Neuronal stem cell (in vitro differentiated cells): ENCODE measurements around the gene CYBRD1.

Experiments
- DNase-seq: peaks from one replicate; pipeline ENCODE4 v3.0.0-alpha.2; 2013; ENCODE audit warnings: low spot score
- H2AFZ ChIP-seq: one replicate; pipeline ENCODE4 v1.6.1; 2013; ENCODE audit warnings: mild to moderate bottlenecking, low read length, inconsistent platforms
- H2AK5ac ChIP-seq: 2 replicates; pipeline ENCODE4 v1.6.1; 2013; ENCODE audit warnings: low read depth, mild to moderate bottlenecking, inconsistent platforms, low read length, moderate library complexity, mixed read lengths
- H2BK120ac ChIP-seq: 2 replicates; pipeline ENCODE4 v1.6.1; 2013; ENCODE audit warnings: low read depth, mild to moderate bottlenecking, inconsistent platforms, low read length, moderate library complexity, mixed read lengths
- H2BK12ac ChIP-seq: one replicate; pipeline ENCODE4 v1.6.1; 2013; ENCODE audit warnings: low read length, inconsistent platforms
- H2BK15ac ChIP-seq: 2 replicates; pipeline ENCODE4 v1.6.1; 2013; ENCODE audit warnings: mild to moderate bottlenecking, low read length, inconsistent platforms, mixed read lengths
- H2BK5ac ChIP-seq: one replicate; pipeline ENCODE4 v1.6.1; 2013; ENCODE audit warnings: inconsistent platforms, mild to moderate bottlenecking, low read length, moderate library complexity
- H3K14ac ChIP-seq: one replicate; pipeline ENCODE4 v1.6.1; 2013; ENCODE audit warnings: low read length, inconsistent platforms
- H3K18ac ChIP-seq: 2 replicates; pipeline ENCODE4 v1.6.1; 2013; ENCODE audit warnings: low read length, inconsistent platforms
- H3K23ac ChIP-seq: 2 replicates; pipeline ENCODE4 v1.6.1; 2013; ENCODE audit warnings: low read depth, mild to moderate bottlenecking, mixed read lengths, low read length, inconsistent platforms; ENCODE audit not compliant: poor library complexity
- H3K27ac ChIP-seq: replicated peaks from 3 replicates; pipeline ENCODE4 v1.5.1; 2013; ENCODE audit warnings: low read length, inconsistent platforms
- H3K27me3 ChIP-seq, 3 experiments: 2 replicates each; pipeline ENCODE4 v1.6.1; 2013; ENCODE audit warnings: low read length in 3 of 3, mild to moderate bottlenecking in 2 of 3, inconsistent platforms in 1 of 3, low read depth in 1 of 3, mixed read lengths in 1 of 3, moderate library complexity in 1 of 3; ENCODE audit not compliant: control insufficient read depth in 3 of 3, insufficient read depth in 3 of 3
- H3K36me3 ChIP-seq, 2 donors: replicated peaks in 1 of 2; 2 replicates each; pipeline ENCODE4 v1.6.1; 2013; ENCODE audit warnings: low read length in 2 of 2; ENCODE audit not compliant: control insufficient read depth in 2 of 2, insufficient read depth in 2 of 2
- H3K4ac ChIP-seq: 2 replicates; pipeline ENCODE4 v1.6.1; 2013; ENCODE audit warnings: inconsistent platforms, mild to moderate bottlenecking, low read length, moderate library complexity
- H3K4me1 ChIP-seq, 2 donors: 1 replicate in 1 of 2; 2 replicates in 1 of 2; pipeline ENCODE4 v1.6.1; 2013; ENCODE audit warnings: low read length in 2 of 2, low read depth in 1 of 2; ENCODE audit not compliant: control insufficient read depth in 2 of 2, insufficient read depth in 1 of 2
- H3K4me2 ChIP-seq: one replicate; pipeline ENCODE4 v1.6.1; 2013; ENCODE audit warnings: mild to moderate bottlenecking, low read length, inconsistent platforms; ENCODE audit not compliant: insufficient read depth, poor library complexity, severe bottlenecking
- H3K4me3 ChIP-seq, 2 donors: 2 replicates each; pipeline ENCODE4 v1.5.1; 2013; ENCODE audit warnings: low read length in 2 of 2, mild to moderate bottlenecking in 2 of 2, inconsistent platforms in 1 of 2, moderate library complexity in 1 of 2
- H3K79me1 ChIP-seq: one replicate; pipeline ENCODE4 v1.6.1; 2013; ENCODE audit warnings: low read depth, mild to moderate bottlenecking, inconsistent platforms, low read length, moderate library complexity
- H3K9ac ChIP-seq: one replicate; pipeline ENCODE4 v1.6.1; 2013; ENCODE audit warnings: mild to moderate bottlenecking, low read depth, low read length, inconsistent platforms; ENCODE audit not compliant: poor library complexity
- H3K9me3 ChIP-seq, 2 donors: replicated peaks in 1 of 2; 2 replicates each; pipeline versions ENCODE3 to v1.6.1; 2013; ENCODE audit warnings: low read length in 2 of 2, mild to moderate bottlenecking in 2 of 2, inconsistent platforms in 1 of 2, low read depth in 1 of 2, mixed read lengths in 1 of 2, moderate library complexity in 1 of 2; ENCODE audit not compliant: control insufficient read depth in 2 of 2, insufficient read depth in 1 of 2
- H4K8ac ChIP-seq: one replicate; pipeline ENCODE4 v1.6.1; 2013; ENCODE audit warnings: low read depth, mild to moderate bottlenecking, inconsistent platforms, low read length, moderate library complexity
- H4K91ac ChIP-seq: one replicate; pipeline ENCODE4 v1.6.1; 2013; ENCODE audit warnings: low read length, low read depth, mild to moderate bottlenecking, inconsistent platforms; ENCODE audit not compliant: poor library complexity
- WGBS, 2 donors: extraction: QIAGEN DNeasy Blood & Tissue Kit; methylation state at CpG; one replicate each; pipeline ENCODE4 v1.1.7; 2013; ENCODE audit warnings: missing lambda C conversion rate in 2 of 2, mixed read lengths in 1 of 2; ENCODE audit not compliant: insufficient read length in 2 of 2, insufficient replicate concordance in 1 of 2; ENCODE audit errors: extremely low coverage in 2 of 2; 5-methylcytosine and 5-hydroxymethylcytosine counted together

The CYBRD1 gene

DNA sequence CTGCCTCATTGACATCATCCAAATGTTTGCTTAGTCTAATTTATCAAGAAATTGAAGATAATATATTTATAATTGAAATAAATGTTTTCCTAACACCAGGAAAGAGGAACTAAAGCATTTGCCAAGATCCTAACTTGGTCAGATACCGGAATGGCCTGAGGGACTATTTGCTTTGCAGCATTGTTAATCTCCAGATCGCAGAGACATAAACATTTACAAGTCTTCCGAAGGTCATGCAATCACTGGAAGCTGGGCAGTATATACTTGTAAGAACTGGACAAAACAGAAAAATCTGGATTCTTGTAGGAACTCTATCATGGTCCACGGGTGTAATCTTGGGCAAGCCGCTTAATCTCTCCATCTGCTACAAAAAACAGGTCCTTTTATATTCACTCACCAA, 42.2 kb downstream of the CYBRD1 start:
- no peak overlapping the region for H4K91ac ChIP-seq
- H2BK5ac ChIP-seq = no peak overlapping the region
- no peak overlapping the region for H3K23ac ChIP-seq
- no peak overlapping the region for H3K4ac ChIP-seq
- no peak overlapping the region for H2BK120ac ChIP-seq
- H2BK12ac ChIP-seq = no peak overlapping the region
- no peak overlapping the region for H3K4me2 ChIP-seq
- H3K27ac ChIP-seq = no peak overlapping the region
- no peak overlapping the region for H3K9ac ChIP-seq
- H3K4me1 ChIP-seq = no peaks in the 10 kb centered on the region
- H3K79me1 ChIP-seq = no peaks in the 10 kb centered on the region
- no peak for DNase-seq
- H2AK5ac ChIP-seq = no peak overlapping the region
- H2BK15ac ChIP-seq = no peak overlapping the region
- H3K9me3 ChIP-seq = no peaks in the 10 kb centered on the region
- H3K27me3 ChIP-seq = peaks cover 0 to 14% (median 0%) of the 10 kb centered on the region in 3 experiments
- H2AFZ ChIP-seq = no peak overlapping the region
- no peak overlapping the region for H3K14ac ChIP-seq
- no CpG with 5 or more reads among the region's 5 CpGs for WGBS, 2 donors
- H4K8ac ChIP-seq = no peak overlapping the region
- no peak overlapping the region for H3K18ac ChIP-seq
- H3K4me3 ChIP-seq = no peak overlapping the region
- H3K36me3 ChIP-seq = no peaks in the 10 kb centered on the region

DNA sequence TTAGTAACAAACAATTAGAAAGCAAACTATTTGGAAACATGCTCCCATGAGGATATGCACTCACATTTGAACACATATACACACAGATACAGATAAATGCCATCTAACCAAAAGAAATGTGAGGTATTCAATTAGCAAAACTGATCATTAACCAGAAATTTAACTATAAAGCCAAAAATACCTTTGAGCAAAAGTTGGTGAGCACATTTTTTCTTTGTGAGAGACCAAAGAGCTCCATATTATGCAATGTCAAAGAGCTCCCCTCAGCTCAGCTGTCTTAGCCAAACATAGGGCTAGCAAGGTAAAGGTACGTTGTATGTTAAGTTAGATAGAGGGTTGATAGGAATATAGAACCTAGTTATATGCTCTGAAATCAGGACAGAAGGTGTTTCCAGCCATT, 43.8 kb downstream of the CYBRD1 start:
- Histone ChIP-seq H2BK15ac (no peak overlapping the region), H4K91ac (no peak overlapping the region), H2BK120ac (no peak overlapping the region), H2BK5ac (no peak overlapping the region), H3K27ac (no peak overlapping the region), H3K4me2 (no peak overlapping the region), H3K4me1 (no peaks in the 10 kb centered on the region), H3K14ac (no peak overlapping the region), H2BK12ac (no peak overlapping the region), H3K27me3 (peaks cover 0 to 14% (median 0%) of the 10 kb centered on the region in 3 experiments), H3K9ac (no peak overlapping the region), H3K4me3 (no peak overlapping the region), H3K36me3 (no peaks in the 10 kb centered on the region), H4K8ac (no peak overlapping the region), H3K18ac (no peak overlapping the region), H2AK5ac (no peak overlapping the region), H3K23ac (no peak overlapping the region), H3K79me1 (no peaks in the 10 kb centered on the region), H3K4ac (no peak overlapping the region), H3K9me3 (no peaks in the 10 kb centered on the region), H2AFZ (no peak overlapping the region)
- no peak for DNase-seq
- WGBS, 2 donors = no CpG with 5 or more reads among the region's 1 CpG

DNA sequence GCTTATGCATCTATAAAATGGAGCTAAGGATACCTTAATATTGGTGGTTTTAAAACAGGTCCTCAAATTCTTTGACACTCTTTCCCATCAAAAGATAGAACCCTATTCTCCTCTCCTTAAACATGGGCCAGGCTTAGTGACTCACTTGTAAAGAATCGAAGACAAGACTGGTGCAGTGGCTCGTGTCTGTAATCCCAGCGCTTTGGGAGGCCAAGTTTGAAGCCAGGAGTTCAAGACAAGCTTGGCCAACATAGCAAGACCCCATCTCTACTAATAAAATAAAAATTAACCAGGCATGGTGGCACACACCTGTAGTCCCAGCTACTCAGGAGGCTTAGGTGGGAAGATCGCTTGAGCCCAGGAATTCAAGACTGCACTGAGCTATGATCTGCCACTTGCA, 44.5 kb downstream of the CYBRD1 start:
- Histone ChIP-seq H3K4ac (no peak overlapping the region), H3K9me3 (no peaks in the 10 kb centered on the region), H2BK15ac (no peak overlapping the region), H4K8ac (no peak overlapping the region), H3K79me1 (no peaks in the 10 kb centered on the region), H2BK12ac (no peak overlapping the region), H2BK120ac (no peak overlapping the region), H3K4me1 (no peaks in the 10 kb centered on the region), H4K91ac (no peak overlapping the region), H2BK5ac (no peak overlapping the region), H3K9ac (no peak overlapping the region), H3K36me3 (no peaks in the 10 kb centered on the region), H2AK5ac (no peak overlapping the region), H3K4me2 (no peak overlapping the region), H3K4me3 (no peak overlapping the region), H3K27me3 (peaks cover 0 to 18% (median 0%) of the 10 kb centered on the region in 3 experiments), H3K23ac (no peak overlapping the region), H2AFZ (no peak overlapping the region), H3K18ac (no peak overlapping the region), H3K27ac (no peak overlapping the region), H3K14ac (no peak overlapping the region)
- DNase-seq = no peak
- WGBS, 2 donors = no CpG with 5 or more reads among the region's 4 CpGs

DNA sequence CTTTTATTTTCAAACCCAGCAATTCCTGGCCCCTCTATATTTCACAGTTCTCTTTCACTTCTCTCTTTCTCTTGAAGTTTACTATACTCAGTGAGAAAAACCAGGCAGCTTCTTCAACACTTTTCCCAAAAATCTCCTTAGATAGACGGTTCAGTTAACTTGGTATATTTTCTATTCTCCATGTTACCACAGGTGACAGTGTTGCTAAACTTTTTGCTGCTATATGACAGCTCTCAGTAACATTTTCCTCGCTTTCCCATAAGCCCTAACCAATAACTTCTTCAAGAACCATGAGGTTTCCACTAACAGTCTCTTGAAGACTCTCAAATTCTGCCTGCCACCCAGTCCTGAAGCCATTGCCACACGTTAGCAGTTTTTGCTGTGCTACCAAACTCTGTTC, 45.8 kb downstream of the CYBRD1 start:
- Histone ChIP-seq H3K18ac (no peak overlapping the region), H3K9me3 (no peaks in the 10 kb centered on the region), H2BK5ac (no peak overlapping the region), H2BK12ac (no peak overlapping the region), H3K9ac (no peak overlapping the region), H2BK15ac (no peak overlapping the region), H2AFZ (no peak overlapping the region), H3K4ac (no peak overlapping the region), H3K27ac (no peak overlapping the region), H2BK120ac (no peak overlapping the region), H3K4me3 (no peak overlapping the region), H3K79me1 (no peaks in the 10 kb centered on the region), H3K14ac (no peak overlapping the region), H2AK5ac (no peak overlapping the region), H3K4me1 (no peaks in the 10 kb centered on the region), H3K27me3 (peaks cover 0 to 31% (median 0%) of the 10 kb centered on the region in 3 experiments), H4K91ac (no peak overlapping the region), H3K36me3 (no peaks in the 10 kb centered on the region), H3K4me2 (no peak overlapping the region), H4K8ac (no peak overlapping the region), H3K23ac (no peak overlapping the region)
- no CpG with 5 or more reads among the region's 3 CpGs for WGBS, 2 donors
- no peak for DNase-seq
